ENCODE results near the gene SYPL1. TPM values are rescaled to one million over a fixed set of nuclear protein-coding genes. Genes with fewer than 3 reads are reported as not detected.

The SYPL1 gene
- polyA plus RNA-seq = 16.1 and 34.0 TPM in 2 replicates

DNA sequence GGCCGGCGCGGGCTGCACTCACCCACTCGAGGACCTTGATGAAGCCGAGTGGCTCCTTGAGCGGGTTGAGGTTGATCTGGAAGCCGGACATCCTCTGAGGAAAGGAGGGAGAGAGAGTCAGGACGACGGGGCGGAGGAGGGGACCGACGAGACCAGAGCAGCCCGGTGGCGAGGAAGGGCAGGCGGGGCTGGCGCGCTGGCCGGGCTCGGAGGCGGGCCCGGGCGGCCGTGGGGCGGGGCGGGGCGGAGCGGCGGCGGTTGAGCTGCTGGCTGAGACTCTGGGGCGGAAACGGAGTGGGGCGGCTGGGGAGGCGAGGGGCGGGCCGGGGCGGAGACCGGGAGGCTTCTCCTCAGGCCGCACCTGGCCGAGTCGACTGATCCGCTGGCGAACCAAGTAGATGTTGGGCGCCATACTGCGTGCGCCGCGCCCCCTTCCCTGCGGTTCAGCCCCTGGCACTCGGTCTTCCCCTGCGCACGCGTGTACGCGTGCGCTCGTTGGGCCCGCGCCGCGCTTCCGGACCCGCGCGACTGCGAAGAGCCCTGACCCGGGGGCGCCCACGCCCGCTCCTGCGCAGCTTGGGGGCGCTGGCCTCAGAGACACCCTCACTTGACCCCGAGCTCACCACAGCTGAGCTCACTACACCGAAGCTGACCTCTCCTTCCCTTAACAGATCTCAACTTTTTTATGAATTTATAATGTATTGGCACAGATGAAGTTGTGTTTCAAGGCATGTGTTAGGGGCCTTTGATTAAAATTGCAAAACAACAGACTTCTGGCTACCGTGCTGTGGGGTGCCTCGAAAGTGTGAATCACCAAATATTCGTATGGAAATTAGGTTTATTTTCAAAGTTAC, at the start of gene SYPL1:
Gene SYPL1, minus strand, starts transcription at position 195 of the 854 bp plus-strand sequence. Its CDS starts 104 bp downstream, at position 91.

Other genes with a start within 250 kb of the SYPL1 start
- gene ATXN7L1, start 235.7 kb downstream of the SYPL1 start, polyA plus RNA-seq = 3.8 and 4.3 TPM in 2 replicates
- gene CDHR3, start 149.0 kb downstream of the SYPL1 start, polyA plus RNA-seq = 3.6 and 4.5 TPM in 2 replicates
- gene NAMPT, start 172.7 kb upstream of the SYPL1 start, polyA plus RNA-seq = 31.3 and 37.0 TPM in 2 replicates

Measured in Purkinje cell (primary cell).